ENCODE data around the gene MITF. TPM values are rescaled to one million over a fixed set of nuclear protein-coding genes. Genes with fewer than 3 reads are reported as not detected.

Gene MITF
- total RNA-seq, 4 donors from 2014 or later = 1.6 to 22.5 (median 6.6) TPM

GRCh38 chr3:69896095-69896494 lies 156.8 kb downstream of the MITF start:
- no peak for TF ChIP-seq POLR2A (IDR thresholded peaks at IDR 0.05)
- TF ChIP-seq CTCF (IDR thresholded peaks at IDR 0.05) = no peak
- no peak for DNase-seq
- intact Hi-C loops (cut with DNase I) = no loop called here
- 80 to 82% methylated on average over 1 of the region's 1 CpG for WGBS, 2 donors
- Histone ChIP-seq H3K27ac (no peak overlapping the region), H3K36me3 (no peaks in the 10 kb centered on the region), H3K27me3 (no peaks in the 10 kb centered on the region), H3K4me1 (no peaks in the 10 kb centered on the region), H3K4me3 (no peak overlapping the region), H3K9me3 (no peaks in the 10 kb centered on the region)

GRCh38 chr3:69900331-69900730 lies 161.1 kb downstream of the MITF start:
- DNase-seq = no peak
- intact Hi-C loops (cut with DNase I) = no loop called here
- no peaks in the 10 kb centered on the region for H3K9me3 ChIP-seq
- H3K4me1 ChIP-seq = no peaks in the 10 kb centered on the region
- no peak overlapping the region for H3K27ac ChIP-seq
- H3K4me3 ChIP-seq = no peak overlapping the region
- H3K27me3 ChIP-seq = no peaks in the 10 kb centered on the region
- WGBS, 2 donors = 33 to 75% methylated on average over 1 of the region's 1 CpG
- no peaks in the 10 kb centered on the region for H3K36me3 ChIP-seq
- no peak for TF ChIP-seq POLR2A (IDR thresholded peaks at IDR 0.05)
- no peak for TF ChIP-seq CTCF (IDR thresholded peaks at IDR 0.05)

DNA sequence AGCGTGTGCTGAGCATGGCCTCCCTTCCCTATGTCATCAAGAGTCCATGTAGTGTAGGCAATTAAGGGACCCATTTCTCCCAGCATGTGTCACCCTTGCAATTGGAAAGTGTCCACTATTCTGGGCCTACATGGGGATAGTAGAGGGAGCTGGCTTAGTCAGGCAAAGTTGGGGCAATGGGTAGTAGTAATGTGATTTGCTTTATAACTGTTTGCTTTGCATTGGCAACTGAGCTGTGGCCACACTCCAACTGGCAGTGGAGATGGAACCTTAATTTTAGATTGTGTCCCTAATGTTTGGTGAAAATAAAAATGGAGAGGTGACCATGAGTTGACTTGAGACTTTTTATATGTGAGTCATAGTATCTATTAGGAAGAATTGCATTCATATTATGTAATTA lies 162.5 kb downstream of the MITF start:
- Histone ChIP-seq H3K36me3 (no peaks in the 10 kb centered on the region), H3K4me3 (no peak overlapping the region), H3K9me3 (no peaks in the 10 kb centered on the region), H3K27ac (no peak overlapping the region), H3K27me3 (no peaks in the 10 kb centered on the region), H3K4me1 (no peaks in the 10 kb centered on the region)
- TF ChIP-seq CTCF (IDR thresholded peaks at IDR 0.05) (no peak), POLR2A (IDR thresholded peaks at IDR 0.05) (no peak)
- 88 to 91% methylated on average over 1 of the region's 1 CpG for WGBS, 2 donors
- intact Hi-C loops (cut with DNase I) = no loop called here
- DNase-seq = no peak

DNA sequence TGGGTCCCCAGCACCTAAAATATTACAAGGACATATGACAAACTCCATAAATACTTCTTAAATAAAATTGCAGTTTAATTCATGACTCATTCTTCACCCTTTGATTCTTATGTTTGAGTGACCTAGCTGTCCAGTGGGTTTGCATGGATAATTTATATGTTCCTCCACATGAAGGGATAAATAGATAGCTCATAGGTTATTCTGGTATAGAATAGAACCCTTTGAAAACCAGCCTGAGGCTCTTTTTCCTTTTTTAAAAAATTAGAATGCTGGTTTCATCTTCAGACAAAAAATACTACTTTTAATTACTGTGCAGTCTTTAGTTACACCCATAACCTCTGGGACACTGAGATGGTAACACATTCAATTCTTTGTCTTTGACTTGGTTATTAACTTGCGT lies 163.1 kb downstream of the MITF start:
- Histone ChIP-seq H3K4me3 (no peak overlapping the region), H3K36me3 (no peaks in the 10 kb centered on the region), H3K27me3 (no peaks in the 10 kb centered on the region), H3K4me1 (no peaks in the 10 kb centered on the region), H3K27ac (no peak overlapping the region), H3K9me3 (no peaks in the 10 kb centered on the region)
- no peak for DNase-seq
- WGBS, 2 donors = 88 to 100% methylated on average over 1 of the region's 1 CpG
- intact Hi-C loops (cut with DNase I) = no loop called here
- TF ChIP-seq POLR2A (IDR thresholded peaks at IDR 0.05) (no peak), CTCF (IDR thresholded peaks at IDR 0.05) (no peak)

- DNase-seq = no peak
- WGBS, 2 donors = 96 to 97% methylated on average over 2 of the region's 2 CpGs
- Histone ChIP-seq H3K4me3 (no peak overlapping the region), H3K9me3 (peaks cover 0 to 15% (median 2%) of the 10 kb centered on the region in 3 donors), H3K27ac (no peak overlapping the region), H3K36me3 (no peaks in the 10 kb centered on the region), H3K4me1 (no peaks in the 10 kb centered on the region), H3K27me3 (no peaks in the 10 kb centered on the region)
- intact Hi-C loops (cut with DNase I) = no loop called here
- no peak for TF ChIP-seq CTCF (IDR thresholded peaks at IDR 0.05)
- TF ChIP-seq POLR2A (IDR thresholded peaks at IDR 0.05) = no peak
Measured at GRCh38 chr3:69906351-69906966, 167.2 kb downstream of the MITF start.

Measured in esophagus squamous epithelium (tissue), 5 donors.